GM12873 (cell line): ENCODE data around the gene DPYD.

Experiments used
- CTCF ChIP-seq: IDR thresholded peaks from 2 replicates; pipeline ENCODE4 v1.5.1; 2012; ENCODE audit warnings: low read depth, mild to moderate bottlenecking, moderate library complexity, low read length, control low read depth; ENCODE audit not compliant: insufficient read depth; ENCODE audit errors: missing control alignments

DPYD gene

GRCh38 chr1:97069312-97069711, 851.5 kb downstream of the DPYD start:
- no peak for TF ChIP-seq CTCF

DNA sequence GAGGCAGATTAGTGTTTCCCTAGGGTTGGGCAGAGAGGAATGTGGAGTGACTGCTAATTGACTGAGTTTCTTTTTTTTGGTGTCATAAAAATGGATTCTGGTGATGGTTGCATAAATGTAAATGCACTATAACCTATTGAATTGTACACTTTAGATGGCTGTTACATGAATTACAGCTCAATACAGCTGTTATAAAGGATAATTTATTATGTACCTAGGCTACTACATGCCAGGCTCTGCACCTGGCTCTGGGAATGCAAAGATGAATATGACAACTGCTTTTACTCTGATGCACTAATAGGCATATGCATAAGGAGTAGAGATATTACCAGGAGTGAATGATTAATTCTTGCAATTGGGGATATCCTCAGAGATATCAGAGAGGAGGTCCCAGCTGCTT, 854.0 kb downstream of the DPYD start:
- TF ChIP-seq CTCF: no peak

DNA sequence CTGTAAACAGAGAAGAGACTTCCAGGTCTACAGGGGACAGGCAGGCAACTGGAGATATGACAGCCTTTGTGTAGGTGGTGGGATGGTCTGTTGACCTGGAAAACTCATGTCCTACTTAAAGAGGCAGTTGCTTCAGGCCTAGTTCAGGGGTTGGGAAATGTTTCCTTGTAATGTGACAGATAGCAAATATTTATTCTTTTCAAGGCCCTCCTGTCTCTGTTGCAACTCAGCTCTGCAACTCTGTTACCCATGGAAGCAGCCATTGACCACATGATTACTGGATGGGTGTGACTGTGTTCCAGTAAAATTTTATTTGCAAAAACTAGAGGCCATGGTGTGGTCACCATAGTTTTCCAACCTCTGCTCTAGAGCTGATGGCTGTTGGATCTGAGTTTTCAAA, 857.3 kb downstream of the DPYD start:
- TF ChIP-seq CTCF: no peak

DNA sequence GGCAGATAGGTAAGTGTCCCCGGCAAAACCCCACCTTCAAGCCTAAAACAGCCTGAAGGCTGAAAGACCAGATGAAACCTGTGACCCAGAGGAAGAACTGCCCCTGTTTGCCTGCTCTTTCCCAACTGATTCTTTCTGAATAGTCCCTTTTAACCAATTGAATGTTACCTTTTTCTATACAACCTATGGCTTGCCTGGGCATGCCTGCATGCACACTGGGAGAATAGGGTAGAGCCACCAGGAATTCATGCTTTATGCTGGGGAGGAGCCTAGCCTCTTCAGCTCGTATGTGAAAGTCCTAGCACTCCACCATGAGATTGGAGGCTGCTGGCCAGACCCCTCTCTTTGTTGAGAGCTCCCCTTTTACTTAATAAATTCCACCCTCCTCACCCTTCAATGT, 859.2 kb downstream of the DPYD start:
- no peak for TF ChIP-seq CTCF

DNA sequence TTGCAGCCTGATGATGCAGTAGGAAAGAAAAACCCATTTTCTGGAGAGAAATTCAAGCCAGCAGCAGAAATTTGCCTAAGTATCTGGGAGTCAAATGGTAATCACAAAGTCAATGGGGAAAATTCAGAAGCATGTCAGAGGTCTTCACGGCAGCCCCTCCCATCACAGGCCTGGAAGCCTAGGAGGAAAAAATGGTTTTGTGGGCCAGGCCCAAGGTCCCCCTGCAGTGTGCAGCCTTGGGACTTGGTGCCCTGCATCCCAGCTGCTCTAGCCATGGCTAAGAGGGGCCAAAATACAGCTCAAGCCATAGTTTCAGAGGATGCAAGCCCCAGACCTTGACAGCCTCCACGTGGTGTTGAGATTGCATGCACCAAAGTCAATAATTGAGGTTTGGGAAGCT, 864.4 kb downstream of the DPYD start:
- no peak for TF ChIP-seq CTCF

DNA sequence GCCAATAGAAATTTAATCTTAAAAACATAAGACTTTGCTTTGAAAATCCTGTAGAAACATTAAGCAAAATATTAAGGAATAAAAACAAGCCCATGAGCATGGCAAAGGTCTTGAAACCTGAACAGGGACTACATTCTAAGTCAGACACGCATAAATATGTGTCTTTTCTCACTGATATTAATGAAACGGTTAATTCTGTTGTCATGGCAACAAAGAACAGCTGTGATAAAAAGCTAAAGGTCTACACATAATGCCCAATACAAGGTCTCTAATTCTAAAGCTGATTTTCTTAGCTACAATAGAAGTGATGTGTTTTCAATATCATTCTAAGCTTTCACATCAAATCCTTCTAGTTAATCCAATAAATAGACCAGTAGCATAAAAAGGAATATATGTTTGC, 867.6 kb downstream of the DPYD start:
- no peak for TF ChIP-seq CTCF

GRCh38 chr1:97051823-97052222, 869.0 kb downstream of the DPYD start:
- TF ChIP-seq CTCF: no peak

GRCh38 chr1:97050506-97050905, 870.3 kb downstream of the DPYD start:
- TF ChIP-seq CTCF: no peak
